HEK293T (cell line): ENCODE data around the gene PIGO.

ENCODE experiments used
- CTCF ChIA-PET: fragments of 350-600 bp; formaldehyde crosslinking; extraction: SDS; loops from one replicate; lab custom pipeline; 2021; ENCODE audit warnings: antibody characterized with exemption, inconsistent platforms; lab: Yijun Ruan, JAX
- POLR2A ChIA-PET: fragments of 350-600 bp; formaldehyde crosslinking; extraction: SDS; loops from one replicate; lab custom pipeline; 2020; ENCODE audit warnings: antibody characterized with exemption, inconsistent platforms; lab: Yijun Ruan, JAX
- DNase-seq: peaks from one replicate; pipeline ENCODE4 v3.0.0; 2012; ENCODE audit warnings: mixed read lengths; ENCODE audit errors: extremely low spot score
- ARNT ChIP-seq: fragments of 450-650 bp; IDR thresholded peaks from 2 replicates; pipeline ENCODE4 v1.6.1; 2017; ENCODE audit warnings: mild to moderate bottlenecking
- BHLHE40 ChIP-seq: fragments of 450-650 bp; IDR thresholded peaks from 2 replicates; pipeline ENCODE4 v1.6.1; 2016; ENCODE audit warnings: mild to moderate bottlenecking, moderate library complexity, borderline replicate concordance
- CTBP1 ChIP-seq: fragments of 450-650 bp; IDR thresholded peaks from 2 replicates; pipeline ENCODE4 v1.6.1; 2016; ENCODE audit warnings: borderline replicate concordance
- ELF4 ChIP-seq: fragments of 450-650 bp; IDR thresholded peaks from 2 replicates; pipeline ENCODE4 v1.6.1; 2017; ENCODE audit warnings: antibody characterized with exemption
- FOXA1 ChIP-seq: fragments of 450-650 bp; IDR thresholded peaks from 2 replicates; pipeline ENCODE4 v1.6.1; 2016; ENCODE audit warnings: mild to moderate bottlenecking
- FOXK2 ChIP-seq: fragments of 450-650 bp; IDR thresholded peaks from 2 replicates; pipeline ENCODE4 v1.6.1; 2016; ENCODE audit warnings: mild to moderate bottlenecking
- FOXM1 ChIP-seq: fragments of 450-650 bp; IDR thresholded peaks from 2 replicates; pipeline ENCODE4 v1.6.1; 2017; ENCODE audit warnings: mild to moderate bottlenecking, borderline replicate concordance
- HDGF ChIP-seq: fragments of 450-650 bp; IDR thresholded peaks from 2 replicates; pipeline ENCODE4 v1.6.1; 2017; ENCODE audit warnings: antibody characterized with exemption, borderline replicate concordance
- LEF1 ChIP-seq: fragments of 450-650 bp; IDR thresholded peaks from 2 replicates; pipeline ENCODE4 v1.6.1; 2017; ENCODE audit warnings: mild to moderate bottlenecking, borderline replicate concordance
- NFRKB ChIP-seq: fragments of 450-650 bp; IDR thresholded peaks from 2 replicates; pipeline ENCODE4 v1.6.1; 2016; ENCODE audit warnings: mild to moderate bottlenecking, moderate library complexity
- SP1 ChIP-seq: fragments of 450-650 bp; IDR thresholded peaks from 2 replicates; pipeline ENCODE4 v1.6.1; 2017
- SUZ12 ChIP-seq: fragments of 450-650 bp; IDR thresholded peaks from 2 replicates; pipeline ENCODE4 v1.6.1; 2016; ENCODE audit warnings: mild to moderate bottlenecking
- TARDBP ChIP-seq: fragments of 450-650 bp; IDR thresholded peaks from 2 replicates; pipeline ENCODE4 v1.6.1; 2016
- ZNF384 ChIP-seq: fragments of 450-650 bp; IDR thresholded peaks from 2 replicates; pipeline ENCODE4 v1.6.1; 2016
- TF ChIP-seq, protein P1 (sequence below): fragments of 450-650 bp; IDR thresholded peaks from 2 replicates; pipeline ENCODE4 v1.6.1; 2016

Gene PIGO

DNA sequence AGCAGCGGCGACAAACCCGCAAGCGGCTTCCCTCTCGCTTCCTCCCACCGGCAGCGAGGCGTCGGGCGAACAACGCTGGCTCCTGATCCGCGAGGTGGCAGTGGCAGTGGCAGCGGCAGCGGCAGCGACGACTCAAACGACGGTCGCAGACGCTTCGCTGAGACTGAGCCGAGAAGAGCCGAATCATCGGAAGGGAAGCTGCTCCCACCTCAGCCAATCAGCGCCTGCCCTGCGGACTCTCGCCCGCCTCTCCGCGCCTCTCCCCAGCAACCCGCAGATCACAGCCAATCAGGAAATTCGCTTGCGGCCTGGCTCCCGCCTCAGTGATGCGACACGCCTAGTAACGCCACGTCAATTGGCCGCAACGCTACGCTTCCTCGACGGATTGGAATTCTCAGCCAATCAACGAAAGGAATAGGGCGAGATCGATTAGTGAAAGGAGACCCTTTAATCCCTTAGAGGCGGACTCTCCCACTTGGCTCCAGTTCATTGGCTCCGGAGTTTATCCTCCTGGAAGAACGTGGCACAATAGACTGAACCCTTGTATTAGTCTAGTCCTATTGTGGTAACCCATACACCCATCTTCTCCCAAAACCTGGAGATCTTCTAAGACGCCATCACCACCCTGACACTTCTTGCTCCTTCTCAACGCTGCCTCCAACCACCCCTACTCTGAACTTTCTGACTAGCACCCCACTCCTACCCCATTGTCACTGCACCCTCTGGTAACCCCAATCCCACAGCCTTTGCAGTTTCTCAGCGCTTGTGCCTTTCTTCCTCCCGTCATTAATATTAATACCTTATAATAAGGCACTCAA is 23.7 kb downstream of the PIGO start, which contains the start of gene VCP:
Gene VCP (minus strand): TSS at position 165 of the 818 bp plus-strand sequence. CDS start 272 bp downstream, outside the sequence.
- no peak for TF ChIP-seq FOXK2
- TF ChIP-seq LEF1 = no peak
- TF ChIP-seq CTBP1 = no peak
- TF ChIP-seq, protein P1, sequence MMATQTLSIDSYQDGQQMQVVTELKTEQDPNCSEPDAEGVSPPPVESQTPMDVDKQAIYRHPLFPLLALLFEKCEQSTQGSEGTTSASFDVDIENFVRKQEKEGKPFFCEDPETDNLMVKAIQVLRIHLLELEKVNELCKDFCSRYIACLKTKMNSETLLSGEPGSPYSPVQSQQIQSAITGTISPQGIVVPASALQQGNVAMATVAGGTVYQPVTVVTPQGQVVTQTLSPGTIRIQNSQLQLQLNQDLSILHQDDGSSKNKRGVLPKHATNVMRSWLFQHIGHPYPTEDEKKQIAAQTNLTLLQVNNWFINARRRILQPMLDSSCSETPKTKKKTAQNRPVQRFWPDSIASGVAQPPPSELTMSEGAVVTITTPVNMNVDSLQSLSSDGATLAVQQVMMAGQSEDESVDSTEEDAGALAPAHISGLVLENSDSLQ = peak; percentile 97
- CTCF ChIA-PET = interaction anchor here (0.6 to 1.3 kb wide), 2 partner anchors 20 to 208 kb away, joined by 3 to 4 read pairs; no protein-coding TSS in a partner anchor
- POLR2A ChIA-PET = interaction anchor here (0.8 to 3.3 kb wide), 9 partner anchors 8 to 78 kb away, joined by 4 to 28 read pairs (median 6); partner anchors contain the start of gene FANCG
- peak; percentile 97 for DNase-seq

DNA sequence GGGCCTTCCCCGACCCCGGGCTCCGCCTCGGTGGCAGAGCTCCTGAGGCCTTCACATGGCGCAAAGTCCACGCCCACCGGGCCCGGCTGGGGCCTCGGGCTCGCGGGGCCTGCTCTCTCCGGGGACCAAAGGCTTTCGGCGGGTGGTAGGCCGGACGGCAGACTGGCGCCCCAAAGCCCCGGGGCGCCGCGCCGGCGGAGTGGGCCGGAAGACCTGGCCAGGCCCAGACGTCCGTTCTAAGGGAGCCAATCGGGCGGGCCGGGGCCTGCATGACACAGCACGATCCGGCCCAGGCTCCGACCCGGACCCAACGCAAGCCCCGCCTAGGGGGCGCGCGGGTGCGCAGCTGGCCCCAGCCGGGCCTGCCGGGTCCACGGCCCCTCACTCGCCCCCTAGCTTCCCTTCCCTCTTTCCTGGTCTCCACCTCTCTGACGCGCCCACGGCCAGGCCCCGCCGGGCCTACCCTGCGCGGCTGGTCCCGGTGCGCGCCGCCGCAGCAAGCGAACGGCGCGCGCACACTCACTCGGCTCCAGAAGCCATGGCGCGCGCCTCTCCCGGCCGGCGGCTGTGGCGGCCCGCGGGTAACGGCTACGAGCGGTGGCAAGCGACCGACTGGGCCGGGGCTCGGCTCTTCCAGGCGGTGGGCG is 24.5 kb downstream of the PIGO start:
- TF ChIP-seq ARNT (no peak), FOXM1 (no peak), SUZ12 (no peak), BHLHE40 (no peak), NFRKB (no peak), SP1 (no peak), ELF4 (no peak), ZNF384 (no peak), CTBP1 (no peak)
- TF ChIP-seq, protein P1 = no peak
- ChIA-PET CTCF (interaction anchor here (0.6 to 1.3 kb wide), 2 partner anchors 20 to 207 kb away, joined by 3 to 4 read pairs; no protein-coding TSS in a partner anchor), POLR2A (interaction anchor here (0.6 to 3.3 kb wide), 15 partner anchors 9 to 82 kb away, joined by 3 to 28 read pairs (median 5); partner anchors contain the start of genes DNAJB5, FANCG and PIGO)
- peak; percentile 66 for DNase-seq

DNA sequence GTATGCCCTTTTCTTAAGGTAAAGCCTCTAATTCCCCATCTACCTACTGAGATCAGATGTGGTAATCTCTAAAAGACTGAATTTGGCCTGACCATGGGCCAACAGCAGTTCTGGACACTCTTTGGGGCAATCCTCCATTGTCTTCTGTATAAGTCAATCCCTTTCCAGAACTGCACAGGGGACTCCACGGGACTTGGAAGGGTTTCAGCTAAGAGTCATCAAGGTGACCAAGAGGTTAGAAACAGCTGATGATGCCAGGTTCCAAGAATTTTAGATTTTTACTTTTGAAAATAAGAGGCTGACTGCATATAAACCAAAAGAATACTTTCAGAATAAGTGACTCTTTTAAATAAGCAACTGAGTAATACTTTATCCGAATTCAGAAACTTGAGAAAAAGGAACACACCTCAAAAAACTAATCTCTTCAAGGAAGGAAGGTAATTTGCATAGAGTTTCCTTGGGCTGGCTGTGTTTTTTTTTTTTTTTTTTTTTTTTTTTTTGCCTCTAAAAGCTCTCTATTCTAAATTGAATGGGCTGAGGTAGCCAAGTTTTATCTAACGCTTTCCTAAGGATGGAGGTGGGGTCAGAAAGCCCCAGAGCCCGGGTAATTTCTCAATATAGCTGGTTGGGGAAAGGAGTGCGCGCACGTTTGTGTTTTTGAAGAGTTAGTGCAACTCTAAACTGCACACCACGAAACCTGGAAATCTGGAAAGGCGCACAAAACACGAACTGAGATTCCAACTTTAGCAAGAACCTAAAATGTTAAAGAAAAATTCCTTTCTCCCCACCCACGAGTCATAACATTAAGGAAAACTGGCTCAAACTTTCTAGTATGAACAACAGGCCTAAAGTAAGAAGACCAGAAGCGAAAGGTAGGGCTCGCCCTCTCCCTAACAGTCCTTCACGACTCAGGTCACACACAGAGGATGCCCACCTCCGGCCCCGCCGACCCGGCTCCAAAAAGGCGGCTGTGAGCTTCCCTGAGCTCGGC is 25.3 kb downstream of the PIGO start:
- POLR2A ChIA-PET = interaction anchor here (0.6 to 3.3 kb wide), 13 partner anchors 10 to 81 kb away, joined by 3 to 28 read pairs (median 5); partner anchors contain the start of genes DNAJB5, FANCG and PIGO
- DNase-seq = no peak
- TF ChIP-seq FOXA1 = no peak
- CTCF ChIA-PET = interaction anchor here (0.6 to 1.3 kb wide), 2 partner anchors 21 to 206 kb away, joined by 3 to 4 read pairs; no protein-coding TSS in a partner anchor

DNA sequence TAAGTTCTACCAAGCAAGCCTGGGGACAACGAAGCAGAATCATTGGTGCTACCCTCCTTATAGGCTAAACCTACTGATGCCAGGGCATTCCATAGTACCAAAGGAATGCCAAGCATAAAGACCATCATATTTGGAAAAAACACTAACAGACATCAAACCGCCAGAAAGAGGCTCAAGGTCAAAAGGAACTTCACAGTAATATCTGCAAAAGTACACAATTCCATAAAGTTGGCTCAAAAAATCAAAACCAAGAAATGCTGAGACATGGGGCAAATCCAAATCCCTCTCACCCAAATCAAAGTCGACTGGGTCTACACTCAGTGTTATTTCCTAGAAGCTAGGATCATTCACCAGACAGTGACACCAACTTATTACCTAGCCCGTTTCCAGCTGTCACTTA is 27.4 kb downstream of the PIGO start:
- POLR2A ChIA-PET = no interaction called here
- no peak for DNase-seq
- CTCF ChIA-PET = no interaction called here
- no peak for TF ChIP-seq LEF1
- no peak for TF ChIP-seq FOXA1
- TF ChIP-seq SP1 = no peak
- no peak for TF ChIP-seq BHLHE40
- TF ChIP-seq CTBP1 = no peak
- no peak for TF ChIP-seq ZNF384
- TF ChIP-seq, protein P1 = no peak
- no peak for TF ChIP-seq ELF4
- TF ChIP-seq FOXM1 = no peak
- no peak for TF ChIP-seq HDGF

DNA sequence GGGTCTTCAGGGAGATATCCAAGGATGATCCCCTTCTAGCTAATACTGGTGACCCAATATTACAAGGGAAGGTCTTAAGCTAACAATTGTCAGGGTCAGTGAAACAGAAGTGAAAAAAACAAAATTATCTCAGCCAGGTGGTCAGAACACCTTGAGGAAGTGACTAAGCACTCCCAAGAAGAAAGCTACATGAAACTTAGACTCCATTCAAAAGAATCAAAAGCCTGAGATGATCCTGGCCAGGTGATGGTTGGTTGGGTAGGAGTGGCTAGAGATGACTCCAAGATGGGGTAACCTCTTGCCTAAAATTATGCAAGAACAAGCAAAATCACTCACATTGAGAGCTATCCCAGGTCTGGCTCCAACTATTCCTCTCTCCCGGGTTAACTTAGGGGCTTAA is 29.3 kb downstream of the PIGO start:
- TF ChIP-seq BHLHE40 (no peak), TARDBP (no peak), LEF1 (no peak), CTBP1 (no peak), ELF4 (no peak), SP1 (no peak), FOXK2 (no peak), SUZ12 (no peak), FOXA1 (no peak), NFRKB (no peak), ZNF384 (no peak)
- ChIA-PET CTCF (no interaction called here), POLR2A (no interaction called here)
- DNase-seq = no peak
